Measurements from ENCODE around the gene ADSS1.
"Not testable (repeated sequence)": the region's sequence is repeated elsewhere in the genome, so short reads cannot be mapped to it uniquely, and the experiment has no call there.

The ADSS1 gene

DNA sequence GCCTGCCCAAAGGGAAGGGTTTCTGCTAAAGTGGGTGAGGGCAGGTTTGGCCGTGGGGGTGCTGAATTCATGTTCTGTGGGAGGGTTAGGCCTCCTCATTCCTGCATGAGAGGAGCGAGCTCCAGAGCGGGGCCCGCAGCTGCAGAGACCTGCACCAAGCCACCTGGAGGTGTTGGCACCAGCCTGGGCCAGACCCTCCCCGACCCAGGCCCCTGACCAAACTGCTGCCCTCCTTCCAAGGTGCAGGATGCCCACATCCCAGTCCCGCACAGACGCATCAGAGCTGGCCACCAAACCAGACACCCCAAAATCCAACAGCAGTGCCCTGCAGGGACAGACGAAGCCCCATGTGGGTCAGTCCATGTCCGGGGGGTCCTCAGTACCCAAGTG, 10.6 kb downstream of the ADSS1 start:
- DNase-seq (ENCODE audit: low spot score), result no peak

DNA sequence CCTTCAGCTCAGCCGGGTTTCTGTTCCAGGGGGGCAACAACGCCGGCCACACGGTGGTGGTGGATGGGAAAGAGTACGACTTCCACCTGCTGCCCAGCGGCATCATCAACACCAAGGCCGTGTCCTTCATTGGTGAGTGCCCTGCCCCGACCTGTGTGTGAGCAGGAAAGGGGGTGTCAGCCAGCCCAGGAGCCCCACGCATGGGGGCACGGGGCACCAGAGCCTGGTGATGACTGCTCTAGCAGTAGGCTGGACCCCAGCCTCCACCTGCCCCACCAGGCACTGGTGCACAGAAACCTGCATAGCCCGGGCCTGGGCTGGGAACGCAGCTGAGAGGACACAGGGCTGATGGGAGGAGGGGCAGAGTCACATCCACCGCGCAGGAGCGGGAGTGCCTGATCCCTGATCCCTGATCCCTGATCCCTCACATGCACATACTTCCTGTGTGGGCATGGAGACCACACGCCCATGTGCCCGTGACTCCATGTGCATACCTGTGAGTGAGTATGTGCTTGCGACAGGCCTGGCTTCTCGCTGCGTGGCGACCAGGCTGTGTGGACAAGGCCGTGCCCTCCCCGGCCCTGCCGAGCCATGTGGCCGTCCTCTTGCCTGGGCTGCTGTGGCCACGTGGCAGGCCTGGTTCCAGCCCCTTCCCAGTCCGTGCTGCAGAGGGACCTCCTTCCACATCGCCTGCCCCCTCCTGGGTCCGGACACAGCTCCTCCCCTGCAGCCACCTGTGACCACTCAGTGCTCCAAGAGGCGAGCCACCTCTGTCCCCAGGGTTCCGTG, 11.2 kb downstream of the ADSS1 start:
- no peak for DNase-seq (ENCODE audit: low spot score)

DNA sequence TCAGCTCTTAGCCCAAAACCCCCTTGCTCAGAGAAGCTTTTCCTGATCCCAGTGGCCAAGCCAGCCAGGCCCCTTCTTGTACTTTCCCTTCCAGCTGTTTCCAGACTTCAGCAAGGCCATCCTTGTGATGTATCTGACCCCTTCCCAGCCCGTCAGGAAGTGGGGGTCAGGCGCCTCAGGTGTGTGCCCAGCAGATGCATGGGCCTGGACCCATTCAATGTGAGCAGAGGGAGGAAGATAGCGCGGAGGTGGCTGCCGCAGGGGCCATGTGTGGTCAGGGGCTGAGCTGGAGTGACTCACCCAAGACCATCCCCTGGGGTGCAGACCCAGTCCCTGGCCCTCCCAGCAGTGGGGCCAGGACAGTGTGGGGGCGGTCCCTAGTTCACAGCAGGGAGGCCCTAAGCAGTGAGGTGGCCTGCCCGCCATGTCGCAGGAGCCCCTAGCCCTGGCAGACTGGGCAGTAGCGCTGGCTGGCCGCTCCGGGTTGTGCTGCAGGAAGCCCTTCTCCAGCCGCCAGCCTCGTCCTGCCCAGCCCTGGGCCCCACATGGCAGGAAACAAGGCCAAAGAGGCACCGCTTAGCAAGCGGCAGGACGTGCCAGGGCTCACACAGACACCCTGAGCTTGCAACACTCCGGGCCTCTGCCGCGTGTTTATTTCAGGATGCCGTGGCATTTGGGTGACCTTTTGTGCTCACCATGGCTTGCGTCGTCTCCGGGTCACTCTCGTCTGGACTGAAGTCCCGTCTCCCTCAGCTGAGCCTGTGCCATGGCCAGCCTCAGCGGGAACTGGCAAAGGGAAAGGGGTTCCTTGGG, 12.0 kb downstream of the ADSS1 start:
- DNase-seq (ENCODE audit: low spot score), result no peak

DNA sequence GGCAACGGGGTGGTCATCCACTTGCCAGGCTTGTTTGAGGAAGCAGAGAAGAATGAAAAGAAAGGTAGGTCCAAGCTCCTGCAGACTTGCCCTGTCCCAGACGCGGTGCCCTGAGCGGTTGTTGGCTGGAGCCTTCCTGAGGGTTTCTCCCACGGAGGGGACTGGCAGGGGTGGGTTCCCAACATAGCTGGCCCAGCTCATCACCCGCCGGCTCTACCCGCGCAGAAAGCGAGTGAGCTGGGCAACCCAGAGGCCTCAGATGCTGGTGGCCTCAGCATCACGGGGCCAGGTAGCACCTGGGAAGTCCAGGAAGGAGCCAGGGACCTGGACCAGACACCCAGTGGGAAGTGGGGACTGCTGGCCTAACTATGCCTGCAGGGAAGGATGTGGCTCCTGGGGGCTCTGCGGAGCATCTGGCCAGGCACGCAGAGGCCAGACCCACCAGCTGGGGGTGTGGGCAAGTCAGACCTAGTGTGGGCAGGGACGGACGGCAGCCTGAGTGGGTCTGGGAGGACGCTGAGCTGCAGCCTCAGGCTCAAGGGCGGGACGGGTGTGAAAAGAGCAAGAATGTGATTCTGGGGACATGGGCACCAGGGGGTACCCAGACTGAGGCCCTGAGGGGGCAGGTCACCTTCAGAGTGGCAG, 14.5 kb downstream of the ADSS1 start:
- DNase-seq (ENCODE audit: low spot score), result no peak

DNA sequence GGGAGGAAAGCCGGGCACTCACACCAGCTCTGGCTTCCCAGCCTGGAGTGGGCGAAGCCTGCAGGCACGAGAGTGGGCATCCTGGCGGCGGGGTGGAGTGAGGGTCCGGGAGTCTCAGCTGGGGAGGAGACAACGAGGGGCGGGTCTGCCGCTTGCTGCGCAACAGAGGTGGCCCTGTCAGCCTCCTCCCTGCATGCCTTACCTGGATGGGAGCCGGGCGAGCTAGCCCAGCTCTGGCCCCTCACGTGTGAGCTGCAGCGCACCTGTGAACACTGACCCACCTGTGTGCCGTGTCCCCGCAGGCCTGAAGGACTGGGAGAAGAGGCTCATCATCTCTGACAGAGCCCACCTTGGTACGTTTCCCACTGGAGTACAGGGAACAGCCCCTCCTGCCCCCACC, 15.0 kb downstream of the ADSS1 start:
- no peak for DNase-seq (ENCODE audit: low spot score)

DNA sequence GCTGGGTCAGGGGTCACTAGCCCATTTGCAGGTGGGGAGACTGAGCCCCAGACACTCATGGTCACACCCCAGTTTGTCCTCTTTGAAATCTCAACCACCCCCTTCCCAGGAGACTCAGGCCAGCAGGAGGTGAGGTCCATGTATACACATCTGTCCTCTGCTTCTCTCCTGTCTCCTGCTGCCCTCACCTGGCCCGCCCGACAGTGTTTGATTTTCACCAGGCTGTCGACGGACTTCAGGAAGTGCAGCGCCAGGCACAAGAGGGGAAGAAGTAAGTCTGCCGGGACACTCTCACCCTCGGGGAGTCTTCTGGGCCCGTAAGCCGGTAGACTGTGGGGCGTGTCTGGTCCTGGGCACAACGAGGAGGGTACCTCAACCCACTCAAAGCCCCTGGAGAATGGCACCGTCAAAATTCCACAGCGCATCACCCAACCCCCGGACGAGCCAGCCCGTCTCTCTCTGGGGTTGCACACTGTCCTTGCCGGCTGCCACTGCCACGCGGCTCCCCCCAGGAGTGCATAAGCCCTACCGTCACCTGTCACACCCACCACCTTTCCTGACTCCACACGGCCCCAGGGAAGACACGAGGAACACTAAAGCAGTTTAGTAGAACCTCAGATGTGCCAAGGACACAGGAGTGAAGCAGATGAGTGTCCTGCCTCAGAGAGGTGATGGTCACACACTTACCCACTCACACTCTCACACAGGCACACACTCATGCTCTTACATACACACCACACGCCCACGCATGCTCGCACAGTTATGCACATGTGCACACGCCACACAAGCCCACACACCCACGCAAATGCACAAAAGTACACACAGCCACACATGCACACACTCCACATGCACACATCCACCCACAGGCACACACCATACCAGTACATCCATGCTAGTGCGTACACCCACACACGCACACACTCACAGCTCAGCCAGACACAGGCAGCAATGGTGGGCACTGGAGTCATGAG, 15.8 kb downstream of the ADSS1 start:
- no peak for DNase-seq (ENCODE audit: low spot score)

DNA sequence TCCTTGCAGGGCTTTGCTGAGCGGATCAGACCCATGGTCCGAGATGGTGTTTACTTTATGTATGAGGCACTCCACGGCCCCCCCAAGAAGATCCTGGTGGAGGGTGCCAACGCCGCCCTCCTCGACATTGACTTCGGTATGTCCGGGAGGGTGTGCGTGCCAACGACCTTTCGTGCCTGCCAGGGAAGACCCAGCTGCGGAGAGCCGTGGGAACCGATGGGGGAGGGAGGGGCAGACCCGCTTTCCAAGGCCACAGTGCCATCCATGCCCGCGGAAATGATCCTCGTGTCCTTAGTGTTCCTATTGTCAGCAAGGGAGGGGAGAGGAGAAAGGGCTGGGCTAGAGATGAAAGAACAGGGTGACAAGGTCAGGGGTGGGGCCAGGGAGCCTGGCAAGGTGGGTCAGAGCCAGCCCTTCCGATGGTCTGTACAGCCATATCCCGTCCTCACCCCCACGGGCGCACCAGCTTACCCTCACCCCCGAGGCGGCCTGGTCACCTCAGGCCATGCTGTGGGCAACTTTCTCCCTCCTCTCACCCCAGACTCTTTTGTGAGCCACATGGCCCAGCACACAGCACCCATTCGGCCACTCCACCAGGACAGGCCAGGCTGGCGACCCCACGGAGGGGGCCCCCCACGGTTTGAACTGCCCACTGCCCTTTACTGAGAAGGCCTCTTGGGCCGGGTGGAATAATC, 17.2 kb downstream of the ADSS1 start:
- no peak for DNase-seq (ENCODE audit: low spot score)

DNA sequence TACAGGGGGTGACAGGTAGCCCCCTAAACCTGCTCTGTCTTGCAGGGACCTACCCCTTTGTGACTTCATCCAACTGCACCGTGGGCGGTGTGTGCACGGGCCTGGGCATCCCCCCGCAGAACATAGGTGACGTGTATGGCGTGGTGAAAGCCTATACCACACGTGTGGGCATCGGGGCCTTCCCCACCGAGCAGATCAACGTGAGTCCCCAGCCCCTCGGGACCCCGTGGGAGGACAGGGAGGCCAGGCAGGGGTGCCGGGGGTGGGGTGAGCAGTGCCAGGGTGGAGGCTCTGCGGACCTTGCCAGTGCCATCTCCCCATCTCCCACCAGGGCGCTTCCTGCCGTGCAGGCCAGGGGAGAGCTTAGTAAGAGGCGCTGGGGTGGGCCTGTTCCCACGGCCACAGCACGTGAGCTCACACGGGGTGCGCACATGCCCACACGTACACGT, 17.8 kb downstream of the ADSS1 start:
- DNase-seq (ENCODE audit: low spot score), result no peak

DNA sequence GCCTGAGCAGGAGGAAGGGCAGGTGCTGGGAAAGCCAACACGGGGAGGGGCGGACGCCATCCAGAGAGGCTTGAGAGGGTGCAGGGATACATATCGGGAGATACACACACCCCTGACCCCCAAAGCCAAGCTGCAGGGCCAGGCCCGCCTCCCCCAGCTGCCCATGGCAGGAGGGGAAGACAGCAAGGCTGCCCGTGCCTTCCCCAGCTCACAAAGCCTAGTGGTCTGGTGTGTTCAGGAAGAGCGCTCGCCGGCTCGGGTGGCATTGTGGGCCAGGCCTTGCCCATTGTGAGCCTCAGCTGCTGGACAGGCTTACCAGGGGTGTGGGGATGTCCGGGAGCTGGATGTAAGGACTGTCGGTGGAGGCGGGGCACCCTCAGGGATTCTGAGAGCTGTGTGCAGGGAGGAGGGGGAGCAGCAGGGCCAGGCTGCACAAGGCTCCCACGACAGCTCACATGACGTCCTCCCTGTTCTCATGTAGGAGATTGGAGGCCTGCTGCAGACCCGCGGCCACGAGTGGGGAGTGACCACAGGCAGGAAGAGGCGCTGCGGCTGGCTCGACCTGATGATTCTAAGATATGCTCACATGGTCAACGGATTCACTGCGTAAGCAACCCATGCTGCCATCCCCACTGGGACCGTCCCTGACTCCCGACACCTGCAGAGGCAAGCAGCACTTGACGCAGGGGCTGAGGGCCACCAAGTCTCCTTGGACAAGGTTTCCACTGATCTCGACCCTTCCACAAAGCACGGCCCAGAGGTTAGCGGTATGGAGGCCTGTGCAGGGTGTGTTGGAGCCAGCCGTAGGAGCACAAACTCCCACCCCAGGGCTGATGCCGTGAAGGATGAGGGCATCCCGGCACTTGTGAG, 18.8 kb downstream of the ADSS1 start:
- no peak for DNase-seq (ENCODE audit: low spot score)

DNA sequence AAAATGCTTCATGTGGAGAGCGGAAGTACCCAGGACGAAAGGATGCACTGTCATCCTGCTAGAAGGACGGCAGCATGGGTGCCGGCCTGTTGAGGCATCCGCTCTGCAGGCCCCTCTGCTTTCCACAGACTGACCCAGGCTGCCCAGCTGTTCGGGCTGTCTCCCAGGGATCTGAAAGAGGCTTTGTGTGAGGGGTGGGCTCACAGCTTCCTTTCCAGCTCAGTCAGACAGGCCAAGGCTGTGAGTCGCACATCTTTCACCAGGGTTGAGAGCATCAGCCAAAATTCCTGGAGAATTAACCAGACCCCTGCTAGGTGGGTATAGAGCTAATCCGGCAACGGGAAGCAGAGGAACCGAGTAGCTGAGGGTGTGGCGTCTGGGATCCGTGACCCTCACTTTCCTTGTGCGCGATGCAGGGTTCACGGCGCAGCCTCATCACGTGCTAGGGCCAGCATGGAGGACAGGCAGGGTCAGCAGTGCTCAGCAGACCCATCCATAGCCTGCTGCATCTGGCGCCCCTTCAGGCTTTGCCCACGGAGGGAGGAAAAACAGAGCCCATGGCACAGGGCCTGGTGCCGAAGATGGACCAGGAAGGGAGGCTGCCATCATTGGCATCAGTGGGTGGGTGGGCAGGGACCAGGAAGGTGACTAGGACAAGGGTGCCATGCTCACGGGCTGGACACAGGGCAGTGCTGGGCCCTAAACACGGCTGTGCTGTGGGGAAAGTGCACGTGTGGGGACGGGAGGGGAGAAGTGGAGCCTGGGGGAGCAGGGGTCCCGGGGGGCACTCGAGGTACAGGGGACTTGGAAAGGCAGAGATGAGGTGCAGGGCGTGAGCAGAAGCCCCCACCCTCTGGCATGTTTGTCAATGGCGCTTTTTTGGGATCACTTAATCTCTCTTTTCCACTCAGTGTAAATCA, 19.7 kb downstream of the ADSS1 start:
- DNase-seq (ENCODE audit: low spot score), result no peak

DNA sequence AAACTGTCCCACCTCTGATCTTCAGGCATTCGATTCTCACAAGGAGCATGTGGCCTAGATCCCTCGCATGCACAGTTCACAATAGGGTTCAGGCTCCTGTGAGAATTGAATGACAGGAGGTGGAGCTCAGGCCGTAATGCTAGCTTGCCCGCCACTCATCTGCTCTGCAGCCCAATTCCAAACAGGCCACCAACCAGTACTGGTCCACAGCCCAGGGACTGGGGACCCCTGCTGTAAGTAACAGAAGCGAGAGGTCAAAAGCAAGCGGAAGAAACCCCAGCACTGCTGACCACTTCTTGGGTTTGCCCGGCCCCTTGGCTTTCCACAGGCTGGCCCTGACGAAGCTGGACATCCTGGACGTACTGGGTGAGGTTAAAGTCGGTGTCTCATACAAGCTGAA, 20.5 kb downstream of the ADSS1 start:
- DNase-seq (ENCODE audit: low spot score), result no peak

DNA sequence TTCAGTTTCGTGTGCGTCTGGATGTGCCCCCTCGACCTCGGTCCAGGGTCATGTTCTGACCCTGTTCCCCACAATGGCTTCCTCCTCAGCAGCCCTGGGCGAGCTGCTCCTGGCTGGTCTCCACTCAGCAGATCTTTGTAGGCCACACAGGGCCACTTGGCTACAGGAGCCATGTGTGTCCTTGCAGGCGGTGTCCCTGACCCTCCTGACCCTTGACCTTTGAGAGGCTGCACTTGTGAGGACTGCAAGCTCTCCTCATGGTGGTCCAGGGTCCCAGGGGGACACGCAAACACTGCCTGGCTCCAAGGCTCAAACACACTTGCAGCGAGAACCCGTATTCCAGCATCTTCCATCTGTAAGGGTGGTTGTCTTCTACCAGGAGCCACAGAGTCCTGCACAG, 21.4 kb downstream of the ADSS1 start:
- no peak for DNase-seq (ENCODE audit: low spot score)

DNA sequence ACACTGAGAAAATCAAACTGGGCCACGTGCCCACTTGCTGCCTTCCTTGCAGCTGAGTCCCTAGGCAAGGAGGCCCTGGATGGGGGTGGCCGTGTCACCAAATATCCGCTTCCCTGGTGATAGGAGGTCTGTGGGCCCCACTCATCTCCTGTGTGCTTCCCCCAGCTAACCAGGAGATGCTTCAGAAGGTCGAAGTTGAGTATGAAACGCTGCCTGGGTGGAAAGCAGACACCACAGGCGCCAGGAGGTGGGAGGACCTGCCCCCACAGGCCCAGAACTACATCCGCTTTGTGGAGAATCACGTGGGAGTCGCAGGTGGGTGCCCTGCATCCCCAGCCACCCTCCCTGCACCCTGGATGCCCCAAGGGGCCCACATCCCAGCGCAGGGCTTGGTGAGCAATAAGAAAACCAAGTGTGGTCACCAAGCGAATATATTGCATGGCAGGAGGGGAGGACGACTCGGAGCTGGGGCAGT, 22.1 kb downstream of the ADSS1 start:
- no peak for DNase-seq (ENCODE audit: low spot score)

DNA sequence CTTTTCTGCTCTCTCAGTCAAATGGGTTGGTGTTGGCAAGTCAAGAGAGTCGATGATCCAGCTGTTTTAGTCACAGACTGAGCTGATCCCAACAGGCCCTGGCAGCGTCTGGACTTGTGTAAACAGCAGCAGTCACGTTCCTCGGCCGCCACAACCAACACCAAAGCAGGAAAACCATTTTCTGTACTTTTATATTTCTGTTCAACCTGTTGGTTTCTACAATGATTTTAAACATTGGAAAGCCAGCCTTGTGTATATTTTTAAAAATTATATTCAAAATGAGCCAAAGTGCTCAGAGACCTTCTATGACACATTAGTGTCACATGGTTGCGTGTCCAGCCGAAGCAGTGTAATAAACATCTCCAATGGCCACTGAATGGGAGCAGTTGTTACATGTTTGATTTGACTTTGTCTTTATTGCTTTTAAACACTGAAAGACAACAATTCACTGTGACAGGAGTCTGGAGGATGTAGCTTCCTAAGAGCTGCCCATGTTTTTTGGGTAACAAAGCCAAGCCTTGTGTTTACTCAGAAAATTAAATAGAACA, 23.0 kb downstream of the ADSS1 start:
- DNase-seq (ENCODE audit: low spot score), result no peak

DNA sequence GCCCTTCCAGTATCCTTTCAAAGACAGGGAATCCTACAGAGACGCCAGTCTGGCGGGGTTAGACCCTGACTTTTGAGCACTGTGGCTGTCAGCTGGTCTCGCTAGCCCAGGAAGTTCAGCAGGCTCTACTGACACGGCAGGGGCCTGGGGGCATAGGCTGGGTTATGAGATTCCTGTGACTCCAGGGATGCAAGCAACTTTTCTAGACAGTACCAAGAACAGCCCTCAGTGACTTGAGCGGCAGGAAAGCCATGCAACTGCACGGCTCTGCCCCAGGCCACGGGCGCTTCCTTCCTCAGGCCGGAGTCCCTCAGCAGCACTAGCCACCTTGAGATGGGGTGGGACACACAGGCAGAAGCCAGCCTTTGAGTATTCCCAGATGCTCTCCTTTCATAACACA, 23.8 kb downstream of the ADSS1 start:
- no peak for DNase-seq (ENCODE audit: low spot score)

DNA sequence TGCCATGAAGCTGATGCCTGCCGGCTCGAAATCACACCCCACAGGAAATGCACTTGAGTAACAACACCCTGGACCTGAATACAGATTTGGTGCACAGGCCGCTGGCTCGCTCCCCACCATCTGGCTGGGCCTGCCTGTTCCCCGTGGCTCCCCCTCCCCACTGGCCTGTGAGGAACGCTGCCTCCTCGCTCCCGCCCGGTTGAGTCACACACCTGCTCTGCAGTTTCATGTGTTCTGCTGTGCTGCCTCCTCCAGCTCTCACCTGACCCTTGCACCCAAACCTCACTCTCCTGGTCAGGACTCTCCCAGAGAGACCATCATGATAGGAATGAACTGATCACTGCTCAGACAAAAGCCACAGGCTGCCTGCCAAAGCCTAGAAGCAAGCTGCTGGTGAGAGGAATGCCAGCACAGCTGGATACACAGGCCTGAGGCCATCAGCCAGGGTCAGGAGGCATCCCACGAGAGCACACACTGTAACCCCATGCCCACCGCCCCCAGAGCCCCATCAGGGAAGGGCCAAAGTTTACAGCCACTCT, 25.2 kb downstream of the ADSS1 start:
- no peak for DNase-seq (ENCODE audit: low spot score)

DNA sequence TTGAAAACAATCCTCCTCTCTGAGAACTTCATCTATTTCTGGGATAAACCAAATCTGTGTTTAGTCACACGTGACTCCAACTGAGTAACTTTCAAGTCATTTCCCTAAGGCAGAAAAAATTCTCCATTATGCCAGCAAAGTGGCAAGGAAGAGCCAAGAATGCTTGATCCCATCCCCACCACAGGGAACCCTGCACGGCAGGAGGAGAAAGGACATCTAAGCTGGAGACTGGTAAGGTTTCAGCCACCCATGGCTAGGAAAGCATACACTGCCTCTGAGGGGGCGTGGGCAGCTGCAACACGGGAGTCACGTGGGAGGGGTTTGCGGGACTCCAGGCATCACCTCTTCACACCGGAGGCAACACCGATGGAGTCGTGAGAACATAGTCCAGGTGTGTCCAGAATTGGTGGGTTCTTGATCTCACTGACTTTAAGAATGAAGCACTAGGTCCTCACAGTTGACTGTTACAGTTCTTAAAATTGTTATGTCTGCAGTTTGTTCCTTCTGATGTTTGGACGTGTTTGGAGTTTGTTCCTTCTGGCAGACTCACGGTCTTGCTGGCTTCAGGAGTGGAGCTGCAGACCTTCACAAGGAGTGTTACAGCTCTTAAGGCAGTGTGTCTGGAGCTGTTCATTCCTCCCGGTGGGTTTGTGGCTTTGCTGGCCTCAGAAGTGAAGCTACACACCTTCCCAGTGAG, 26.2 kb downstream of the ADSS1 start:
- no peak for DNase-seq (ENCODE audit: low spot score)

DNA sequence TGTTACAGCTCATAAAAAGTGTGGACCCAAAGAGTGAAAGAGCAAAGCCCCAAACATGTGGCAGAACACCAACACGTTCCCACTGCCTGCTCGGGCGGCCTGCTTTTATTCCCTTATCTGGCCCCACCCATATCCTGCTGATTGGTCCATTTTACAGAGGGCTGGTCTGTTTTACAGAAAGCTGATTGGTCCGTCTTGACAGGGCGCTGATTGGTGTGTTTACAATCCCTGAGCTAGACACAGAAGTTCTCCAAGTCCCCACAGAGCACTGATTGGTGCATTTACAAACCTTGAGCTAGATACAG, 26.7 kb downstream of the ADSS1 start:
- not testable (repeated sequence) for DNase-seq (ENCODE audit: low spot score)
